Activated CD4-positive, alpha-beta T cell treated with anti-CD3 and anti-CD28 coated beads, Interleukin-2, amount 50 U/mL, for 1 hour (primary cell): Measurements from ENCODE around the gene MARCHF3.
"Not testable (repeated sequence)": the region's sequence is repeated elsewhere in the genome, so short reads cannot be mapped to it uniquely, and the experiment has no call there.

Experiments
- DNase-seq: peaks from one replicate; pipeline ENCODE4 v3.0.0-alpha.2; 2020

The MARCHF3 gene

DNA sequence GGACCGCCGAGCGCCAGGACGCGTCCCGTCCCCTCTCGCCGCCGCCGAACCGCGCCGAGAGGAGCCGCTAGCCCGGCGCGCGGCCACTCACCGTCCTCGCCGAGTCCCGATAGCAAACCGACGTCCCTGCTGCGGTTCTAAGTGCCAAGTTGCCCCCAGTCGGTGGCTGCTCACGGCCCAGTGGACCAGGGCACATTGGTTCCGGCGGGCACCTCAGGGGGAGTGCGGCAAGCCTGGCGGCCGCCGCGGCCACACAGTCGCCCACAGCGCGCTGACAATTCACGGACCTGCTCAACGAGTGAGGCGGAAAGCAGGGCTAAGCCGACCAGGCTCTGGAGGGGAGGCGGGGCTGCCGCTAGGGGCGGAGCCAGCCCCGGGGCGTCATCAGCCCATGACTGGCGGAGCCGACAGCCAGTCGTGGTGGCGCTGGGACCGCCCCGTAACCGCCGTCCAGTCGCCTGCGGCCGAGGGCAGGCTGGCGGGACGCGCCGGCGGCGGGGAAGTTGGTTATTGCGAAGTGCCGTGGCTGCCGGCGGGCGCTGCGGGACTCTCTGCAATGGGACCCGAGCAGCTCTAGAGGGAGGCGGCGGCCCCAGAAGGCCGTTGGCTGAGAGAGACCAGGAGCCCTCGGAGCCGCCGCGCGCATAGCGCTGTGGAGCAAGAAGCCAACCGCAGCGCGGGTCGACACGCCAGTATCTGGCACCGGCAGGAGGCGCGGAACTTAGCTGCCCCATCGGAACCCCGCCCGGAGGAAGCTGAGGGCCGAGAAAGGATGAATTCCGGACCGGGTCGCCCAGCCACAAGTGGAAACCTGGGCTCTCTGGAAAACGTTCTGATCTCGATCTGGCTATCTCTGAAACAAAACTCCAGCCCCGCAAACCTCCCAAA is at the start of gene MARCHF3:
Gene MARCHF3 (minus strand): TSS at position 300 of the 888 bp plus-strand sequence. CDS start 112,387 bp downstream, outside the sequence.
- peak; percentile 90 for DNase-seq

DNA sequence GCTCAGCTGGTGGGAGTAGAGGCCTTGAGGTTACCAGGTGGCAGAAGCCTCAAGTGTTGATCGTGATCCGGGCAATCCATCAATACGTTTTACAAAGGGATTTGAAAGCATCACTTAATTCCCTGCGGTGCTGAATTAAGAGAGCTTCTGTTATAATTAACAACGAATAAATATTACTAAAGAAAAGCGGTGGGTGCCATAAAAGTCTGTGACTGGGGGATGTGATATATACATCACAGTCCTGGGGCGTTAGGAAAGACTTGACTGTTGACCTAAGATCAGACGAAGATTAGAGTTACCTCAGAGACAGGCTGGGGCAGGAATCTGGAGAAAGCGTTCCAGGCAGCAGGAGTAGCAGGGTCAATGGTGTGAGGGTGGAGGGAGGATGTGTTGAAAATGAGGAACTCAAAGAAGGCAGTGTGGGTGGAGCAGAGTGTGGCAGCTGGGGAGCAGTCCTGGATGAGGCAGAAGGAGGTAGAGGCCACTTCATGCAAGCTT is 49.7 kb upstream of the MARCHF3 start:
- DNase-seq: no peak

GRCh38 chr5:127077366-127077765 is 47.0 kb upstream of the MARCHF3 start:
- DNase-seq: no peak

GRCh38 chr5:127076315-127077129 is 46.2 kb upstream of the MARCHF3 start:
- no peak for DNase-seq

GRCh38 chr5:127074466-127074865 is 44.1 kb upstream of the MARCHF3 start:
- DNase-seq: no peak

GRCh38 chr5:127072861-127073846 is 42.8 kb upstream of the MARCHF3 start, which contains the start of gene C5orf63:
TSS of gene C5orf63 (minus strand) at chr5:127073502. CDS start at chr5:127058995, 14,507 bp downstream.
- DNase-seq: peak; percentile 60

- no peak for DNase-seq
Observed at GRCh38 chr5:127070243-127070642, 39.9 kb upstream of the MARCHF3 start.

GRCh38 chr5:127068493-127069214 is 38.3 kb upstream of the MARCHF3 start:
- no peak for DNase-seq

- DNase-seq: no peak
Observed at GRCh38 chr5:127066721-127067120, 36.4 kb upstream of the MARCHF3 start.

DNA sequence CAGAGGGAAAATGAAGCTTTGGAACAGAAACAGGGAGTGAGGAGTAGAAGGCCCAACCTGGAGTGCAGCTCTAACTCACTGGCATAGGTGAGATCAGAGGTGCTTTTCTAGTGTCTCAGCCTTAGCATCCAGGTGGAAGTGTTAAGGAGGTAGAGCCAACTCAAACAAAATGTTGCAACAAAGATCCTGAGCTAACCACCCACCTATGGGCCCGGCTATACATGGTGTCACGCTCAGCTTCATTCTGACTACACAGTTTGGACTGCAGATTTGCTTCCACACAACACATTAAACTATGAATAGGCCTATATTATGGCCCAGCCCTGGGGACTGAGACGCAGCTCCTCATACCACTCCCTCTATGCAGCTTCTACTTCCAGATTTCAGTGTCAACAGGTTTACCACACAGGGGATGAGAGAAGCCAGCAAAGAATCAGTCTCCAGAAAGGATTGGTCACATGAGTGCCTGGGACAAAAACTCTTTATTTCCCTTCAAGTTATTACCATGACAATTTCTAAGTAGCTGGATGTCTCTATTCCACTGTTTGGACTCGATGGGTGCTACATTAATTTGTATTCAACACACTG is 34.0 kb upstream of the MARCHF3 start:
- no peak for DNase-seq

DNA sequence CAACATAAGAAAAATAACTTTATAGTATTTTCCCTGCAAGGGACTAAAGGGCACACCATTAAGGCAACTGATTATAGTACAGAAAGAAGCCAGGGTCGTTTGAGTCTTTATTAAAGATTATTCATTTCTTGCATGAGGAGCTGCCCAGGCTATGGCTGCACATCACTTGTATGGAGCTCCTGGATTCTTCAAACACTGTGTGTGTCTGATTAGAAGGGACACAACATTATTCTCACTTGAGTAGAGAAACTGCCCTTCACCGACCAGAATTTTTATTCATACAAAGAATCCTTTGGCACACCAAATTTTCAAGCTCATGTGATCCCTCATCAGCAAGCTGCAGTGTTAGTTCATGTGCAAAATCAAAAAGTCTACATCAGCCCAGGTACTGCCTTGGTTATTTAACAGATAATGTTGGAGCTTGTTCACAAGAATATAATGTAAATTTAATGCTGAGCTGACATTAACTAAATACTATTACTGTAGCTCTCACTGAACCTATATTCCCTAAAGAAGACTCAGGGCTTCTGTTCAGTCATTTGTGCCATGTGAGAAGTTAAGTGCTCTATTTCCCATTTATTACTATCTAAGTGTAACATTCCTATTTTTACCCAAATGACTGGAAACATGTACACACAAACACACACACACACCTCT is 33.0 kb upstream of the MARCHF3 start:
- DNase-seq: no peak

DNA sequence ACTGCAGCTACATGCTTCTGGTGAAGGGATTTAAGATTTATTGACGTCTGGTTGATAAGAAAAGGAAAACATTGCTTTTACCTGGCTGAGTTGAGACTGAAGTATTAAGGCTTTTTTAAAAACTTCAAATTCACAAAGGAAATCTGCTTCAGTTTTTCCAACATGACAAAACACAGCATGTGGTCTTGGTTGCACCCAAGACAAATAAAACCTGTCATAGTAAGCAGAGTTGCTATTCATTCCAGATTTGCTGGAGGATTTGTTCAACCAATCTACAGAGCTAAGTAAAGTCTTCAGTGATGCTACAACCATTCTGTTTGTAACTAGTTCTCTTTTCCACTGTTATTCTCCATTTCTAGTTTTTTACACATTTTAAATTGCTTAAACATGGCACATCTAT is 31.6 kb upstream of the MARCHF3 start:
- no peak for DNase-seq

DNA sequence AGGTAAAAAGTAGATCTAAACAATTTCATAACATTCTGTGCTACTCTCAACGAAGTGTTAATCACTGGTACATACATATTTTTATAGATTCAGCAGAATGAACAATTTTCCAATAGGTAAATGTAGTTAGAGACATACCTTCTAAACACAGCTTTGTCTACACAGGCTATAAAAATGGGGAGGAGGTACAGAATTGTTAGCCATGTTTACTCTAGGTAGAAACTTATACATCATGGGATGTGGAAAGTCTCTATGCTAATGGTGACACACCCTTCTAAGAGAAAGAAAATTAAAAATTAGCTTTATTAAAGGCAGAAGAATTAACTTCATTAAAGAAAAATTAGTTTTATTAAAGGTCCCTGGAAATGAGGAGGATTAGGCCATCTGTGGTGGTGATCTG is 31.2 kb upstream of the MARCHF3 start:
- DNase-seq: no peak

DNA sequence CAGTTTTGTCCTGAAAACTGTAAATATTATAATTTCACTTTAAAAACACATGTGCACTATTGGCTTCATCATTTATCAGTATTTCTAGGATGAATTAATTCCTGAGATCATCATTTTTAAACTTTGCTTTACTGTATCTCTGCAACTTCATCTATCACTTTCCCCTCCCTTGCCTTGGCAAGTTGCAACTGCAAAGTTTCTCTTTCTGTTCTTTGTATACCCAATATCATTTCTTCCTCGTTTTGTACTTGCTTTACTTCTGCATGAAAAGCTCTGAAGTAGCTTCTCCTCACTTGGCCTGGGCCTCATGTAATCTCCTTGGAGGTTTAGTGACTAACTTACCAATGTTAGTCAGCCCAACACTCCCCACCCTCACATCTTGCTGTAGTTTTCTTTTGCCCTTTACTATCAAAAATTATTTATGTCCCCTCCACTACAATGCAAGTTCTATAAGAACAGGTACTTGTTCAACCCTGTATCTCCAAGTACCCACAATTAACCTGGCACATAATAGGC is 30.2 kb upstream of the MARCHF3 start:
- no peak for DNase-seq

DNA sequence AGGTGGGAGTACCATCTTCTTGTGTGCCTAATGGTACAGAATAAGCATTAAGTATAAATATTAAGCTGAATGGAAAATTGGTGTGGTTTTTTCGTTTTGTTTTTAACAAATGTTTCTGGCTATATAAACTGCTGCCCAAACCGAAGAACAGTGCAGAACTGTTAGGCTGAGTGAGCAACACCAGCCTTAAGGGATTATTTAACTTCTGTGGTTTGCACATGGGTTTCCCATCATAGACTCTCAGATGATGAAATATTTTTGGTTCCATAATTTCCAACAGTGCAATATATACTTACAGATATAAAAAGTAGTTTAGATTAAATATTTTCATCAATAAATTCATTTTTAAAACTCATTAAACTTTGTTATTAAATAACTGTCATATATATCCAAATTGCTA is 26.5 kb upstream of the MARCHF3 start:
- DNase-seq: no peak

DNA sequence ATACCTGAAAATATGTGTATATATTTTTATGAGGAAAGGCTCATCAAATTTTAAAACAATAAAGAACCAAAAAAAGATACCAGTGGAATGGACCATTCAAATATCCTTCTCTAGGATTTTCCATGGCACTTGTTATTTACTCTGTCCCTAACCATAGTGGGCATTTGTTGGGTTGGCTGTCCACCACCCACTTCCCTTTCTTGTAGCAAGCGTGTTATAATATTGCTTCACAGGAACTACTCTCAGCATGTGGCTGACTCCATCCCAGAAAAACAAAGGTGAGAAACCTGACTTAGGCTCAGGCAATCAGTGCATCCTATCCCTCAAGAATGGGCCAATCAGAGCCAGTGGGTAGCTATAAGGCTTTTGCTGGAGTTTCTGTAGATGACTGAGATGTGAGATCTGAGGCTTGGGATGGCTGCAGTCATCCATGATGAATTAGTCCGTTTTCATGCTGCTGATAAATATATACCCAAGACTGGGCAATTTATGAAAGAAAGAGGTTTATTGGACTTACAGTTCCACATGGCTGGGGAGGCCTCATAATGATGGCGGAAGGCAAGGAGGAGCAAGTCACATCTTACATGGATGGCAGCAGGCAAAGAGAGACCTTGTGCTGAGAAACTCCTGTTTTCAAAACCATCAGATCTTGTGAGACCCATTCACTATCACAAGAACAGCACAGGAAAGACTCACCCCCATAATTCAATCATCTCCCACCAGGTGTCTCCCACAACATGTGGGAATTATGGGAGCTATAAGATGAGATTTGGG is 25.7 kb upstream of the MARCHF3 start:
- no peak for DNase-seq

- DNase-seq: not testable (repeated sequence)
Observed at GRCh38 chr5:127053551-127053950, 23.2 kb upstream of the MARCHF3 start.

DNA sequence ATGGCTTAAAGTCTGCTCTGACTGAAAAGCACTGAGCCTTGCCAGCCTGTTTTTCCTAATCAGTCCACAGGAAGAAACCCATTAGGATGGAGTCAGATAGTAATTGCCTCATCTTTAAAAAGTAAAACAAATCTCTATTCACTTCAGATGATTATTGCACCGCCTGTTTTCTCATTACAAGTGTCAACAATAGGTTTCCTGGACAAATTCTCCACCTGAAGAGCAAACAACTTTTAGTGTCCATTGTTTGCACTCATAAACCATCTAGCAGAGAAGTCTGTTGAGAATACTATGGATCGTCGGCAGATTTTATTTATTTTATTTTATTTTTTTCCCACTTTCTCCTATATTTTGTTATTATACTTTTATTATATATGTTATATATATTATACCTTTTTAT is 22.7 kb upstream of the MARCHF3 start:
- no peak for DNase-seq

- no peak for DNase-seq
Observed at GRCh38 chr5:127051591-127051990, 21.2 kb upstream of the MARCHF3 start.
